ELF-1 (cell line): Measurements from ENCODE around the gene ANKRD39.
A peak's percentile ranks its signal among the peaks of the same experiment; 100 is the strongest.

ENCODE experiments used
- DNase-seq: peaks from one replicate; pipeline ENCODE4 v3.0.0-alpha.2; 2016; ENCODE audit warnings: low read depth, low spot score

ANKRD39 gene

GRCh38 chr2:96888072-96889011 lies 30.5 kb upstream of the ANKRD39 start:
- peak; percentile 63 for DNase-seq

GRCh38 chr2:96887493-96888012 lies 29.7 kb upstream of the ANKRD39 start:
- DNase-seq: peak; percentile 43

DNA sequence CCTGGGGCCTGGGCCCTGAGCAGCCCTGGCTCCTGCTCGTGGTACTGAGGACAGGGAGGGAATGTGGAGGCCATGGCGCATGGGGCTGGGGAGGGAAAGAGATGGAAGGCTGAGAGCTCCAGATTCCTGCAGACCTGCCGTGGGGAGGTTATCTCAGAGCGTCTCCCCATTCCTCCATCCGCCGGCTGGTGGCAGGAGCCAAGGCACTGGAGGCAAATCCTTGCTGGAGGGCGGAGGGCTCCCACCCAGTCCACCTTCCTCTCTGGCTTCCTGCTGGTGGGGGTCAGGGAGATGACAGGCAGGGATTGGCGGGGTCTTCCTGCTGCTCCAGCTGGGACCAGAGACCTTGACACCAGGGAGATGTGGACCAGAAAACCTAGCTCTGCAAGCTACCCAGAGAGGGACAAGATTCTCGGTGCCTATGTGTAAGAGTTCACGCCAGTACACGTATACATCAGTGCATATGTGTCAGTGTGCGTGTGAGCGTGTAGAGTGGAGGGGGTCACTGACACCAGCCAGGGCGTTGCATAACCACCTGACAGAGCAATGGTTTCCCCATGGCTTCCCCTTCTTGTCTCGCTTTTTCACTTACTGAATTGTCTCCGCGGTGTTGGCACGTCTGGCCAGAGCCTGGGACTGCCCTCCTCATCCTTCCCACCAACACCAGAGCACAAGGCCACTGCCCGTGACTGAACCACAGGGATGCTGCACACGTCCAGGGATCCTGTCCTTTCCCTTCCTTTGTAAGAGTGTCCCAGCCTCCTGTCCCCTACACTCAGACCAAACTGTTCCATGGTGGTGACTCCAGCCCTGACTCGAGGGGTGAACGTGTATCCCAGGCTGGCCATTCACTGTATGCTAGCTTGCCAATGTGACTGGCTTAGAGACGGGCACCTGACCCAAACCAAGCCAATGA lies 27.9 kb upstream of the ANKRD39 start:
- no peak for DNase-seq

- DNase-seq: peak; percentile 72
Observed at GRCh38 chr2:96884299-96885094, 26.7 kb upstream of the ANKRD39 start.

- peak; percentile 80 for DNase-seq
Observed at GRCh38 chr2:96883306-96883705, 25.5 kb upstream of the ANKRD39 start.

GRCh38 chr2:96882906-96883305 lies 25.1 kb upstream of the ANKRD39 start:
- DNase-seq: peak; percentile 72

- peak; percentile 60 for DNase-seq
Observed at GRCh38 chr2:96882230-96882629, 24.4 kb upstream of the ANKRD39 start.

DNA sequence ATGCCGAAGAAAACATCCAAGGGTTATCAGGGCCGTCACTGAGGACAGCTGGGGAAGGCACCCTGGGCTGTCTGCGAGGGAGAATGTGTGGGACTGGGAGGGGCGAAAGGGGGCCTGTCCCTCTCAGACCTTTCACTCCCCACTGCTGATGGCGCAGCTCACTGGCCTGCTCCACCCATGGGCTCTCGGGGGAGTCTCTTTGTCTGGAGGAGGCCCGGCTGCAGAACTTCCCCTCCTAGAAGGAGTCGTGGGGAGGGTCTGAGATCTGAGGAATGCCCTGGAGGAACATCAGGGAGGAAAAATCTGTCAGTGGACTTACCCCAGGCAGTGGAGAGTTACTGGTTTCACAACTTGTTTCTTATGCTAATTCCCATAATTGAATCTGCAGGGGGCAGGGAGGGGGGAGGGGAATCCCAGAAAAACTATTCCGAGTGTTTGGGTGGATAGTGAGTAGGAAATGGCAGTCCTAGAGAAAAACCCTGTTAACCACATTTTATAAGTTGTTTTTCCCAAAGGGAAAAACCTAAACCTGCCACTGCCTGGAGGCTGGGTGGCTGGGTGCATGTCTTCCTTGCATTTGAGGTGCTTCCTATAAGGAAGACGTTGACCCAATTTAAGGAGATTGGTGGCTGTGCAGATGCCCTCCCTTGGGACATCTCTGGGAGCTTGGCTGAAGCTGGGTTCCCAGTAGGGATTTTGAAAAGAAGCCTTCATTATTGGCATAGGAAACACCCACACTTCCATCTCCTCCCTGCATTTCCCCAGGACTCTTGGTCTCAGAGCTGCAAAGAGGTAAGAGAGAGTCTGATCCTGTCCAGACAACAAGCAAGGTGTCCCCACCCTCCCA lies 23.8 kb upstream of the ANKRD39 start:
- peak; percentile 93 for DNase-seq

DNA sequence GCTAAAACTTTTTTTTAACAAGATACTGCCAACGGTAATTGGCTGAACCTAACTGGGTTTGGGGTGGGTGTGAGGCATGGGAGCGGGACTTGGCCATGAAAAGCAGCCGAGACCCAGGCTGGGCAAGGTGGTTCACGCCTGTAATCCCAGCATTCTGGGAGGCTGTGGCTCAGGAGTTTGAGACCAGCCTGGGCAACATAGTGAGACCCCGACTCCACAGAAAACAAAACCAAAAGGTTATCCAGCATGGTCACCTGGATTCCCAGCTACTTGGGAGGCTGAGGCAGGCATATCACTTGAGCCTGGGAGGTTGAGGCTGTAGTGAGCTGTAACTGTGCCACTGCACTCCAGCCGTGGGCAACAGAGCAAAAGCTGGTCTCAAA lies 23.1 kb upstream of the ANKRD39 start:
- DNase-seq: no peak

- DNase-seq: no peak
Observed at GRCh38 chr2:96879545-96880040, 21.8 kb upstream of the ANKRD39 start.

DNA sequence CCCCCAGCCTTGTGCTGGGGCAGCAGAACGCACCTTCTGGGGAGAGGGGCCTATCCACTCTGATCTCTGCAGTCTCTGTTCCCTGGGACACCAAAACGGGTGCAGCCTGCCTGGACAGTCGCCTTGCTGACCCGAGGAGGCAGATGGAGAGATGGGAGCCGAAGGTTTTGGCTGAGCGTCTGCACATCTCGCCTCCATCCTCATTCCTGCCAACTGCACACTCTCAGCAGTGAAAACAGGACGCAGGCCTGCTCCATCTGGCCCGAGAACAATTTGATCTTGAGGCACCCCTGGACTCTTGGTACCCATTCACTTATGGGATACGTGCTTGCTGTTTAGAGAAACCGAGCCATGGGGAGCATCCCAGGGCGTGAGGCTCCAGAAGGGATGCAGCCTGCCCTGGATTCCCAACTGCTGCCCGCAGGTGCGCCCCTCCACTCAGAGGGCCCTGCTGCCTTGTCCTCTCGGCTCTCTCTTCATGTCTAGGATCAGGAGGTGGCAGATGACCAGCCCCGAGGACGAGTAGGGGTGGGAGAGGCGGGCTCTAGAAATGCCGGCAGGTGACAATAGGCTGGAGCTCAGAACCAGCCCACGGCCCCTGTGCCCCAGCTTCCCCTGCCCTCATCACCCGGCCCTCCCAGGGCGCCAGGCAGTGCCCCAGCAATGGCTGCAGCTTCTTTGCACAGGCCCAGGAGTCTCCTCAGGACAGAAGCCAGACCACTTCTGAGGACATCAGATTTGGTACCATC lies 21.2 kb upstream of the ANKRD39 start:
- DNase-seq: no peak

- DNase-seq: no peak
Observed at GRCh38 chr2:96878171-96878570, 20.4 kb upstream of the ANKRD39 start.

- peak; percentile 49 for DNase-seq
Observed at GRCh38 chr2:96877631-96878092, 19.8 kb upstream of the ANKRD39 start.

DNA sequence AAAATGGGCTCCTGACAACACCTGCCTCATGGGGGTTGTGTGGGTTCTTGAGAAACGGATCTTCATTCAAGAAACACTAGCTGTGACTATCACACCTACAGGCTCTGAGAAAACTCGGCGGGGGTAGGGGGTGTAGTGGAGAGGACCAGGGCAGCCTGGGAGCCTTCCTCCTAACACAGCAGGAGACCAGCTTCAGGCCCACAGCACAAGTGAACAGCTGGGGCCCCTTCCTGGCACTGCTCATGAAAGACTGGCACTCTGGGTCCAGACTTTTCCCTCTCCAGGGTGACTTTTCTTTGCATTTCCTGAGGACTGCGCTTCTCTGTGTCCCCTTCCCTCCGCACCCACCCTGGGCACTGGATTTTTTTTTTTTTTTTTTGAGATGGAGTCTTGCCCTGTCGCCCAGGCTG lies 19.2 kb upstream of the ANKRD39 start:
- no peak for DNase-seq

DNA sequence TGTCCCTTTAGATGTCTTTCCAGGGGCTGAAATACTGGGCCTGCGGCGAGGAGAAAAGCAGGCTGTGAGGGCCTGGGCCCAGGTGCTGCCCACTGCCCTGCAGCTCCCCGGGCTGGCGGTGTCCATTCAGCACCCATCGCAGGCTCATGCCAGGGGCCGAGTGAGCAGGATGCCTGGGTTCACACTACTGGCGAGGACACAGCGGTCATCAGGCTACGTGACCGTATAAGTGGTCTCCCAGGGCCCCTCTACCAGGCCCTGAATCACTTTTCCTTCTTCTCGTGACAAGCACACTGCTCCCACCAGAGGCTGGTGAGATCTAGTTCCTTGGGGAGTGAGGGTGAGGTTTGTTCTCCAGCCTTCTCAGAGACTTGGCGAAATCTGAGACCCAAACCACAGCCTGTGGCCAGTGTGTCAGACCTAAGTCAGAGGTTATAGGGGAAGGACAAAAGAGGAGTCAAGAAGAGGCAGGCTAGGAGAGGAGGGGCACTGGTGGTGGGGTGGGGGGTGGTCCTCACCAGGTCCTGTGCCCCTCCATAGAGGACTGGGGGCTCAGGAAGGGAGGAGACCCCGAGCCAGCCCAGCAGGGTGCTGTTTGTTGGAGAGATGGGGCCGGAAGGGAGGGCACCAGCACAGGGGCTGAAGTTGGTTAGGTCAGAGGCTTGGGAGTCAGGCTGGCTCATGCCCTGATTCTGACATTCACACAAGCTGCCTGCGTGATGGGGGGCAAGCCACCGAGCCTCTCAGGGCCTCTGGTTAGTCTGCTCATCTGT lies 18.6 kb upstream of the ANKRD39 start:
- DNase-seq: no peak

DNA sequence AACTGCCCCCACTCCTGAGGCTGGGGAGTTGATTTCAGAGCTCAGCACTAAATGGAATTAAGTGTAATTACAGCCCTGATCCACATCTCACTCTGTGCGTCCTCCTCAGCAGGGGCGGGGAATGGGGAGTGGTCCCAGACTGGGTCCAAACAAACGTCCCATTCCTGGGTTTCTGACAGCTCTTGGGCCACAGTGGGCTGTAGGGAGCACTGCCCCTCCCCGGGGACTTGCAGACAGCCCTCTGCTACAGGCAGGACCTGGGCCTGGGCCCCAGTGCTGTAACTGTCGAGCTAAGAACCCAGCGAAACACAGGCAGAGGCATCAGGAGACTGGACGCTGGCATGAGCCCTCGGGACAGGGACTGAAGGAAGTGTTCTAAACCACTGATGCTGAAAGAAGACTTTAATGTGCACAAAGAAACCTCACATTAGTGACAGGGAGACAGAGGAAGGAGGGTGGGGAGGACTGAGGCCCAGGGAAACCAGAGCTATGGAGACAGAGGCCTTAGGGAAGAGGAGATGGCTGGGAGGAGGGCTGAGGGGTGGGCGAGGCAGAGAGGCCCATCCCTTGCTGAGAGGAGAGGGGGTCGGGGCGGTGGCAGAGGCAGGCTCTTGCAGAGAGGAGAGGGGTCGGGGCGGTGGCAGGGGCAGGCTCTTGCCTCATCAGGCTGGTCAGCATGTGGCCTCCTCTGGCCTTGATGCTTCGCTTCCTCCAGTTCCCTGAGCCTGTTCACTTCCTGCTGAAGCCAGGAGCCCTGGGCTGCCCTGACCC lies 17.9 kb upstream of the ANKRD39 start:
- DNase-seq: peak; percentile 75

DNA sequence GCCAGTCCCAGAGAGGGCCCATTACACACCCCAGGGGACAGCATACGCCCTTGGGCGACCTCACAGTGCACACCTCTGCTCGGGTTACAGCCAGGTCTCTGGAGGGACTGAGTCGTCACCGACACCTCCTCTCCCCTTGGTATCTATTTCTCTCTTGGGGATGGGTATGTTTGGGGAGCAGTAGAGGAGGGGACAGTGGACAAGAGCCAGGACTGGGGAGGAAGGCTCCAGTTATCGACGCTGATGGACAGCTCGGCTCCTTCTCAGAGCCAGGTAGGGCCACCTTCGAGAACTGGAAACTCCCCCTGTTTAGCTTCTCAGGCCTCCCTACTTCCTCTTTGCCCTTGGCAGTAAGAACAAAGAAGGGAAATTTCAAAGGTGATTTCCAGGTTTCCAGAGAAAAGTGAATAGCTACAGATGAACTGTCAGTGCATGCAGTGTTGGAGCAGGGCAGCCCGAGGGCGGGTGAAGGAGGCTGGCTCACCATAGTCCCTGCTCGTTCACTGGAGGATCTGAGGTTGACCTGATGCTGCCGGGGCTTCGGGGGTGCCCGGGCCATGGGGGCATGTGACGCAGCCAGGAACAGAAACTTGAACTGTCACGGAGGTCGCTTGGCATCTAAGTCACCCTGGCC lies 16.5 kb upstream of the ANKRD39 start:
- peak; percentile 79 for DNase-seq
